ENCODE measurements around the gene LMF1.

GRCh38 chr16:854808-855410, 115.9 kb downstream of the LMF1 start:
- TF ChIP-seq EZH2 (IDR thresholded peaks at IDR 0.05; ENCODE audit: borderline replicate concordance, low read length) (no peak), CTCF (conservative IDR thresholded peaks at IDR 0.05 in 1 of 2, IDR thresholded peaks at IDR 0.05 in 1 of 2; ENCODE audit: extremely low read depth in 1 of 2, insufficient read depth in 1 of 2, low read depth in 1 of 2, low read length in 2 of 2) (no peak)

Measured in mammary epithelial cell (primary cell).